H1 (cell line): Measurements from ENCODE around the gene ECI2. TPM values are rescaled to one million over a fixed set of nuclear protein-coding genes. Genes with fewer than 3 reads are reported as not detected.

Source experiments
- BRCA1 ChIP-seq: IDR thresholded peaks from 2 replicates; pipeline ENCODE4 v1.6.1; 2012; ENCODE audit warnings: low read depth, low read length, improper control_type of control experiment
- CBX5 ChIP-seq: fragments of 300-800, 300-1000 bp; sonication (generic); IDR thresholded peaks from 2 replicates; pipeline ENCODE4 v1.7.1; 2016; ENCODE audit warnings: antibody characterized with exemption, low read length, low read depth
- CBX8 ChIP-seq: fragments of 300-800, 300-1000 bp; sonication (generic); IDR thresholded peaks from 2 replicates; pipeline ENCODE4 v1.7.1; 2016; ENCODE audit warnings: low read depth, low read length, borderline replicate concordance
- CTBP2 ChIP-seq: IDR thresholded peaks from 2 replicates; pipeline ENCODE4 v1.7.0; 2011; ENCODE audit warnings: borderline replicate concordance, mild to moderate bottlenecking, moderate library complexity, mixed read lengths, low read length; ENCODE audit not compliant: insufficient read depth, insufficient read length
- EZH2 ChIP-seq: fragments of 200-600 bp; sonication (generic); IDR thresholded peaks from 2 replicates; pipeline ENCODE4 v1.7.1; 2012; ENCODE audit warnings: low read depth, mild to moderate bottlenecking, moderate library complexity, low read length, inconsistent platforms; ENCODE audit not compliant: severe bottlenecking
- HDAC6 ChIP-seq: IDR thresholded peaks from one replicate; pipeline ENCODE4 v1.7.1; 2012; ENCODE audit warnings: low read depth, mild to moderate bottlenecking, inconsistent platforms, low read length, moderate library complexity
- JUND ChIP-seq: IDR thresholded peaks from 2 replicates; pipeline ENCODE4 v1.6.1; 2011; ENCODE audit warnings: mild to moderate bottlenecking, improper control_type of control experiment, low read length
- KDM4A ChIP-seq: IDR thresholded peaks from one replicate; pipeline ENCODE4 v1.7.1; 2012; ENCODE audit warnings: low read depth, mild to moderate bottlenecking, moderate library complexity, low read length, inconsistent platforms; ENCODE audit not compliant: severe bottlenecking
- POLR2AphosphoS5 ChIP-seq: IDR thresholded peaks from 2 replicates; pipeline ENCODE4 v1.6.1; 2011; ENCODE audit warnings: low read depth, low read length
- RAD21 ChIP-seq, 2 experiments: IDR thresholded peaks in 1 of 2; conservative IDR thresholded peaks in 1 of 2; 2 replicates each; pipeline ENCODE4 v1.6.1; 2011; ENCODE audit warnings: low read depth in 2 of 2, low read length in 2 of 2, improper control_type of control experiment in 1 of 2, inconsistent platforms in 1 of 2, mild to moderate bottlenecking in 1 of 2, moderate library complexity in 1 of 2
- RFX5 ChIP-seq: IDR thresholded peaks from 2 replicates; pipeline ENCODE4 v1.6.1; 2011; ENCODE audit warnings: low read depth, low read length, improper control_type of control experiment, borderline replicate concordance
- RXRA ChIP-seq: IDR thresholded peaks from 2 replicates; pipeline ENCODE4 v1.6.1; 2011; ENCODE audit warnings: low read depth, mild to moderate bottlenecking, low read length, moderate library complexity; ENCODE audit not compliant: insufficient read depth
- SIN3A ChIP-seq, 2 experiments: IDR thresholded peaks in 1 of 2; conservative IDR thresholded peaks in 1 of 2; 2 replicates each; pipeline ENCODE4 v1.6.1; 2011 to 2012; ENCODE audit warnings: low read length in 2 of 2, improper control_type of control experiment in 1 of 2, low read depth in 1 of 2, mild to moderate bottlenecking in 1 of 2
- SUZ12 ChIP-seq: fragments of 200-600 bp; sonication (generic); IDR thresholded peaks from 2 replicates; pipeline ENCODE4 v1.6.1; 2012; ENCODE audit warnings: mild to moderate bottlenecking, inconsistent platforms, low read length, moderate library complexity, mixed read lengths
- TAF1 ChIP-seq: IDR thresholded peaks from 2 replicates; pipeline ENCODE4 v1.6.1; 2011; ENCODE audit warnings: mild to moderate bottlenecking, low read depth, low read length
- TAF7 ChIP-seq: optimal IDR thresholded peaks from 2 replicates; pipeline ENCODE3; 2011; ENCODE audit warnings: low read depth, mild to moderate bottlenecking, inconsistent platforms, low read length, moderate library complexity, borderline replicate concordance
- YY1 ChIP-seq: IDR thresholded peaks from 2 replicates; pipeline ENCODE4 v1.6.1; 2011; ENCODE audit warnings: low read depth, mild to moderate bottlenecking, low read length
- ZNF274 ChIP-seq: IDR thresholded peaks from 2 replicates; pipeline ENCODE4 v1.7.0; 2012; ENCODE audit warnings: low read length, borderline replicate concordance; ENCODE audit errors: extremely low read depth
- polyA plus RNA-seq, 7 experiments: library from polyadenylated mRNA; depleted of rRNA in 3 of 7; stranded (reverse) in 5 of 7; unstranded in 2 of 7; fragments of >200 nt in 5 of 7; fragments of 200-250 nt in 2 of 7; gene quantifications; 1 replicate in 5 of 7; 2 replicates in 1 of 7; 4 replicates in 1 of 7; pipeline versions ENCODE4 v1.2.1 to v1.2.3, GENCODE V29; 2011 to 2013; ENCODE audit warnings: missing spikeins in 2 of 7, mixed read lengths in 2 of 7
- total RNA-seq: library from RNA; stranded (reverse); fragmentation: NEBNext Ultra II Directional; extraction: Animal tissue kit (Norgen Biotek cat#: 25700); gene quantifications from 2 replicates; pipeline ENCODE4 v1.2.1, GENCODE V29; 2021
- TF ChIP-seq, protein P1 (sequence below): IDR thresholded peaks from 2 replicates; pipeline ENCODE4 v1.6.1; 2012; ENCODE audit warnings: inconsistent platforms
- TF ChIP-seq, protein P2 (sequence below): IDR thresholded peaks from 2 replicates; pipeline ENCODE4 v1.6.1; 2012; ENCODE audit warnings: low read length, inconsistent platforms

Gene ECI2
- total and polyA plus RNA-seq, 2 of the 8 experiments (the other 6 are each of a cell fraction or from before 2014, with no cell fraction given): 40.4 to 70.8 TPM

DNA sequence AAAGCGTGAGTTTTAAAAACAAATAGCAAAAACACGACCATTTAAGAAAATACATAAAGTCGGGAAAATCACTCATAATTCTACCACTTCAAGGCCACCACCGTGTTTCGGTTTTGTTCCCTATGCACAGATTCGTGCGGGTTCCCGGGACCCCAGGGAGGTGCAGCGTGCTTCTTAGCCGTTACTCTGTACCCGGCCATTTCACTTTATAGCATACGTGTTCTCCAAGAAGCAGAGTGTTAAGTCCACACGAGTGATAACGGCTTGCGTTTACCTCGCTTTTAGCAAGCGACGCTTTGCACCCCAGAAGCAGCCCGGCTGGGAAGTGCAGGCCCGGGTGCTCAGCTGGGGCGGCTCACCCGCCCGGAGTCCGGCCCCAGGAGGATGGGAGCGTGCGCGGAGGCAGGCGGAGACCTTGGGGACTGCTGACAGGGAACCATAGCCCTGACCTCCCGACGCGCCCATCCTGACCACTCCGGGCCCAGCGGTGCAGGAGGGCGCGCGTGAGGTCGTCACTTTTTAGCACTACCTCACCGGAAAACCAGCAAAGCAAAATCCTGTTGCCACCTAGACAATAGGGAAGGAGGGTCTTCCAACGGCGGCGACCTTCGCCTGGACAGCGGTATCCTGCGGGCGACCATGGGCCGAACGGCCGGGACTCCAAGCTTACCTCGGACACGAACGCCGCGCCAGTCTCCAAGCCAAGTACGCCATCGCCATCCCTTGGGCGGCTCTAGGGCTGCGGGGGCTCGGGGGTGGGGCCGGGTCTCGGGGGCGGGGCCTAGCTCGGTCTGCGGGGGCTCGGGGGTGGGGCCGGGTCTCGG, at the start of gene ECI2 (continued):
- no peak for TF ChIP-seq EZH2
- peak; percentile 56; the same call in 1 of the 2 replicates for TF ChIP-seq POLR2AphosphoS5
- peak; percentile 39 to 68; a peak in 2 of 4 replicates for TF ChIP-seq SIN3A (conservative IDR thresholded peaks at IDR 0.05 in 1 of 2, IDR thresholded peaks at IDR 0.05 in 1 of 2; ENCODE audit: low read depth in 1 of 2, low read length in 2 of 2)
- TF ChIP-seq YY1: no peak
- no peak for TF ChIP-seq SUZ12
- TF ChIP-seq ZNF274: no peak
- TF ChIP-seq, protein P1, sequence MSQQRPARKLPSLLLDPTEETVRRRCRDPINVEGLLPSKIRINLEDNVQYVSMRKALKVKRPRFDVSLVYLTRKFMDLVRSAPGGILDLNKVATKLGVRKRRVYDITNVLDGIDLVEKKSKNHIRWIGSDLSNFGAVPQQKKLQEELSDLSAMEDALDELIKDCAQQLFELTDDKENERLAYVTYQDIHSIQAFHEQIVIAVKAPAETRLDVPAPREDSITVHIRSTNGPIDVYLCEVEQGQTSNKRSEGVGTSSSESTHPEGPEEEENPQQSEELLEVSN: peak; percentile 9; the same call in 1 of the 2 replicates
- TF ChIP-seq JUND: no peak
- TF ChIP-seq CBX5: no peak
- TF ChIP-seq BRCA1: no peak
- no peak for TF ChIP-seq CBX8
- no peak for TF ChIP-seq RXRA
- no peak for TF ChIP-seq RFX5
- no peak for TF ChIP-seq TAF7
- TF ChIP-seq HDAC6: no peak
- no peak for TF ChIP-seq RAD21 (IDR thresholded peaks at IDR 0.05 in 1 of 2, conservative IDR thresholded peaks at IDR 0.05 in 1 of 2; ENCODE audit: low read depth in 2 of 2, low read length in 2 of 2)
- TF ChIP-seq, protein P2, sequence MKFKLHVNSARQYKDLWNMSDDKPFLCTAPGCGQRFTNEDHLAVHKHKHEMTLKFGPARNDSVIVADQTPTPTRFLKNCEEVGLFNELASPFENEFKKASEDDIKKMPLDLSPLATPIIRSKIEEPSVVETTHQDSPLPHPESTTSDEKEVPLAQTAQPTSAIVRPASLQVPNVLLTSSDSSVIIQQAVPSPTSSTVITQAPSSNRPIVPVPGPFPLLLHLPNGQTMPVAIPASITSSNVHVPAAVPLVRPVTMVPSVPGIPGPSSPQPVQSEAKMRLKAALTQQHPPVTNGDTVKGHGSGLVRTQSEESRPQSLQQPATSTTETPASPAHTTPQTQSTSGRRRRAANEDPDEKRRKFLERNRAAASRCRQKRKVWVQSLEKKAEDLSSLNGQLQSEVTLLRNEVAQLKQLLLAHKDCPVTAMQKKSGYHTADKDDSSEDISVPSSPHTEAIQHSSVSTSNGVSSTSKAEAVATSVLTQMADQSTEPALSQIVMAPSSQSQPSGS: no peak
- no peak for TF ChIP-seq CTBP2
- TF ChIP-seq TAF1: peak; percentile 80
- TF ChIP-seq KDM4A: peak; percentile 72
